HL-60/S4 (cell line): ENCODE measurements around the gene MNT.

Source experiments
- in situ Hi-C: fragments of 300-500 bp; cut with MboI; formaldehyde crosslinking; loops from 2 replicates; pipeline ENCODE4 v1.14.3; 2022; ENCODE audit warnings: low sequenced_read_pairs

Gene MNT

DNA sequence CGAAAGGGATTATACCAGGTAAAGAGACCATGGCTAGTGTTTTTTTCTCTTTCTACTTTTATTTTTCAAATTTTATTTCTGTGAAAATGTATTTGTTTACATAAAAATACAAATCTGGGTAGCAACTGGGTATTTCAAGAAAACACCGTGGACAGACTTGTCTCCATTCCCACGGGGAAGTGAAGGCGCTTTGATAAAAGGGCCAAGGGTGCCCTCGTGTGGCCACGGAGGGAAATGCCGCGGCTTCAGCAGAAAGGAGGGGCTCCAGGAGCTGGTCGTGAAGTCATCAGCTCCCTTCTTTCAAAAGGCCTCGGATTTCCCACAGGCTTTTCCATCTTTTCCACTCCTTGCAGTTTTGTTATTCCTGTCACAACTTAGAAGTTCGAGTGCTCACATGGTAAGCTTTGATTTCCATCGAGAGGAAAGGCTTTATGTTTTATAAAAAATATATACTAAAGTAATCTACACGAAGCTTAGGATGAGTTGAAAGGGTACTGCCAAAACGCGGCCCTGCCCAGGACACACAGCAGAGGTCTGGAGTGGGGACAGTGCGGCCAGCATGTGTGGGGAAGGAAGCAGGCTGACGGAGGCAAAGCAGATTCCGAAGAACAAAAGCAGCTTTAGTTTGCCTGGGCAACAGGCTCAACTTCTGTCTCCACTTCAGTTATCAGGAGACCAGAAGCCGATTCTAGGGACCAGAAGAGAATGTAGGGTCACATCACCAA lies 15.3 kb upstream of the MNT start:
- in situ Hi-C loops = no loop called here

DNA sequence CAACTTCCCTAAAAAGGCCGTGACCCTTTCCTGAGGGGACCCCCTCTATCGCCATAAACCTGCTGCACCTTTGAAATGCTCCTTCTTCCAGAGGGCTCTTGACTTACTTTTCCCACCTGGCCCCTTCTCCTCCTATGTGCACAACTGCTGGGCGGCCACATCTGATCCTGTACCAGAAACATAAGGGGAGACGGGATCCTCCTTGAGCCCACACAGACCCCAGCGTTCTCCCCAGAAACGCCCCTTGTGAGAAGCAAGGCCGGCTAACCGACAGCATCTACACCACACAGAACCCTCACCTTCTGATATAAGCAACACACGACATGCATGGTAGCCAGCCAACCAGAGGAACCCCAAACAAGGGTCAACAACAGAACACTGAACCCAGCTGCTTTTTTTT lies 14.2 kb upstream of the MNT start:
- in situ Hi-C loops = no loop called here

DNA sequence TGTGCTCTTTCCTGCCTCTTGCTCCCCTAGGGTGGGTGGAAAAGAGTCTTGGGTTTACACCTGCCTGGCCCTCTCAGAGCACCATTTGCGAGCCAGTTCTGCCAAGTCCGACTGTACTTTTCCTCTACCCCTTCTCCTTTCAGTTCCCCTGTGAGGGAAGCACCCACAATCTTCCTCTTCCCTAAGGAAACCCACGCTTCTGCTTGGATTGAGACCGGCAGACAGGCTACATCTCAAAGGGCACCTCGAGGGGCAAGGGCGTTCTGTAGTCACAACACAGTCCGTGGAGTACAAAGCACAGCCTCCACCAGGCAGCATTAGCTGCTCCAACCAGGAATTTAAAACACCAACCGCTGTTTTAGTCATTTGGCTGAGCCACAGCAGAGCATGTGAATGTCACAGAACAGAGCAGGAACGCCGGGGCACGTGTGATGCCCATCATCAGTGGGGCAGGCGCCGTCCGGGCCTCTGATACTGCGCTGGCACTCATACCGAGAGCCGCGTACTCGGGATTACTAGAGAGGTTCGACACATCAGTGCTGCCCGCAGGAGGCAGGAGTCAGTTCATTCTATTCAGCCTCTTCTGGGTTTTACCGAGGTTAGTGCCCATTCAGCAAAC lies 13.7 kb upstream of the MNT start:
- in situ Hi-C loops = no loop called here

DNA sequence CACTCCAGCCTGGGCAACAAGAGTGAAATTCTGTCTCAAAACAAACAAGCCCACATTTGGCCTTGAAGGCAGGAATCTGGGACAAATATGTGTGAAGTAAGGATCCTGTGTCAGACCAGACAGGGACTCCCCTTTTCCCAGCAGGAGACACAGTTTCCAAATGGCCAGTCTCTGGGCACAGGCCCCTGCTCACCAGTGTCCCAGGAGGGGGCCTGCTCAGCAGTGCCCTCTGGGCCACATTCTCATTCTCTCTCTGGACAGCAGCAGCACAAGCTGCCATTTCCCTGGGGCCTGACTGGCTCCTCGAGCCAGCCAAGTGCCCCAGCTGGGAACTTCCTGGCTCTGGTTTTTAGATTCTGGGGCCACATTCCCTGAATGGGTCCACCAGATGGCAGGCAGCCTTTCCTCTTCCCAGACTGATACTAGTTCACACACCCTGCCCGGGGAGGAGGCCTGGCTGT lies 11.7 kb upstream of the MNT start:
- in situ Hi-C loops = no loop called here

DNA sequence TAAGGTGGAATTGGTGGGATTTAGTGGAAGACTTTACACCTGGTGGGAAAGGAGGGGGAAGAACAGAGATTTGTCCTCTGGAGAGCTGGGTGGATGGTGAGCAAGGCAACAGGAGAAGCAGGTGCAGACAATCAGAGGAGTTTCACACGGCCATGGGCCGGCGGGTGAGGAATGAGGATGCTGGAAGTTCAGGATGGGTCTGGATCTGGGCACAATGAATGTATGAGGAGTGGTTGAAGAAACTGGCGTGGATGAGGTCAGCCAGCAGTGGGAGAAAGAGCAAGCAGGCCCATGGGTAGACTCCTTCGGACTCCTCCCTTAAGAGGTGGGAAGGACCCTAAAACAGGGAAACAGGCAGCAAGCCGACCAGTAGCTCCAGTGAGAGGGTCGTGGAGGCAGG lies 10.1 kb upstream of the MNT start:
- in situ Hi-C loops = no loop called here

DNA sequence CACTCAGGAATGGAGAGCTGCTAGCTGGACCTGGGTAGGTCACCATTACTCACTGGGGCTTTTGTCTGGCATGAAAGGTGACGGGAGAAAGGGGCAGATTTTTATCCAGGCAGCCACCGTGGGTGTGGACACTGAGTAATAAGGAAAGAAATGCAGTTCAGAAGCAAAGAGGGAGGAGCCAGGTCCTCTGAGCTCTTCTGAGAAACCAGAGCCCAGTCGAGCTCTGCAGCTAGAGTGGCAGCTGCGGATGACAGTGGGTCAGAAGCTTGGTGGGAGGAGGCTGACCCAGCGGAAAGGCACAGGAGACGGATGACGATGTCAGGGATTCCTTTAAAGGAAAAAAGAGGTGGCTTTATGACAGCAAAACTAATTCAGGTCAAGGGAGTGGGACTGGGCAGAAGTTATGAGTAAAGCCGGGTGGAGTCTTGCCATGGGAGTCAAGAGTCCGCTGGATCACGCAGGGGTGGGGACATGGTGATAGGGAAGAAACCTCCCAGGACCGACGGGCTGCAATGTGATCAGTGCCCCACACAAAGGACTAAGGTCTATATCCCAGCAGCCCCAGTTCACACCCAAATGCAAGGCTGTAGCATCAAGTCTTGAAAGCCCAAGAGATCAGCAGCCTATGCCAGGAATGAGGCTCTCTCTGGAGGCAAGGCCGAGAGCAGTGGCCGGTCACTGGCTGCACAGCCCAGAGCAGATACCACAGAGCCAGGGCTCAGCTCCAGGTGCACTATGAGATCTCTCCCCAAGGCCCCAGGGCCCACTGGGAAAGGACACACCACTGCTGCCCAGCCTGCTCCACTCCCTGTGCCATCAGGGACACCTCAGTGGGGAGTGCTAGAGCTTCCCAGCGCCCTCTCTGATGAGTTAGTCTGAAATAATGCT lies 6.3 kb upstream of the MNT start:
- in situ Hi-C loops = no loop called here

DNA sequence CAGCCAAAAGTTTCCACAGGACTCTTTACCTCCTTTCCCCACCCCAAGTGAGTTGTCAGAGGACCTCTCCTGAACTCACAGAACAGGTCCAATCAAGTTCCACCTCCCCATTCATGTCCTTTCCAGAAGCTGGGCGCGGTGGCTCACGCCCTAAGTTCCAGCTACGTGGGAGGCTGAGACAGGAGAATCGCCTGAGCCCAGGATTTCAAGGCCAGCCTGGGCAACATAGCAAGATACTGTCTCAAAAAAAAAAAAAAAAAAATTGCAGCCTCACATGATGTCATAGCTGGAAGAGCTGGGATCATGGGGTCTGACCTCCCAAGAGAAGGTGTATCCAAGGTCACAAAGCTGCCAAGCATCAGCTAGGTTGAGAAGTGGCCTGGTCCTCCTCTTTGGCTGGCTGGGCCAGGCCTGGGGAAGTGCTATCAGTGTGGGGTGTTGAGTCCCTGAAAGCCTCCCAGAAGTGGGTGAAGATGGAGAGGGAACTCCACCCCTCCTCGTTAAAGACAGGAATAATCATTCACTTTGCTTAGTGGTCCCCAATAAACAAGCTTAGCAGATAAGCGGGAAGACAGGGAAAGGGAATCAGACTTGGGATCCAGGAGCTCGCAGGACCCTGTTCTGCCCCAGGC lies 5.5 kb upstream of the MNT start:
- in situ Hi-C loops = no loop called here

DNA sequence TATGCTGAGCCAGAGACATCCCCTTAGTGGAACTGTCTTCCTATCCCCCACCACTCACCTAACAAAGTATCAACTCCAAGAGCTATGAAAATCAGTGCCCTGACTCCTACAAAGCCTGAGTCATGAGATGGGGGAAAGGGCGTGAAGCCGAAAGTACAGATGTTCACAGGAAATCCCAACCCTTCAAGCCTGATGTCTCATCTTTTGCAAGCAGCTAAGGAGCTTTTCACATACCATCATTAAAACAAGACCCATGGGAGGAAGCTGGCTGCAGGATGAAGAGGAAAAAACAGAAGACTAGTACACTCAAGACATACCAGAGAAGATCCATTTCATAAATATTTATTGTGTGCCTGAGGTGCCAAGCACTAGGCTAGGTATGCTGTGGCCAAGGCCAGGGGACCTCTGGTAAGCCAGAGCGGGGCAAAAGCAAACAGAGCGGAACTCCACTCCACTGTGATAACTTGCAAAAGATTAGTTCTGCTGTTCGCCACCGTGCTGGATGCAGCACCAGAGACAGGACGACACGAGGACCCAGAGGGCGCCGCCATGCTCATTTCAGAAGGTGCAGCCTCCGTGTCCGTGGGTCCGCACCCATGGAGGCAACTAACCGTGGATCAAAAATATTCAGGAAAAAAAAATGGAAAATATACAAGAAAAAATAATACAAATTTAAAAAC lies 4.5 kb upstream of the MNT start:
- in situ Hi-C loops = no loop called here

DNA sequence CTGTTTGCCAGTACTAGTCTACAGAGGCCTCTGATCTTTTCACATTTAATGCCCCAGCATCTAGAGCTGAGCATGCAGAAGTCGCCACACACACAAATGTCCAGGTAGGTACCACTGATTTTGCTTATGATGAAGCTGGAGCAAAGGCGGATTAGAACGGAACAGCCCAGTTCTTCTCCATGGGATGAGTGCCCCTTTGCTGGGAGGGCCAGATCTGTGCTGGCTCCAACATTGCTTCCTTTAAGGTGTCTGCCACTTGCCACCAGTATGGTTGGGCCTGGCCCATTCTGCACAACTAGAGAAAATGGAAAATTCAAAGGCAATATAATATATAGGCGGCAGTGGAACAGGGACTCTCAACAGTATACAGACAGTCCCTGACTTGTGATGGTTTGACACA lies 2.2 kb upstream of the MNT start:
- in situ Hi-C loops = no loop called here

DNA sequence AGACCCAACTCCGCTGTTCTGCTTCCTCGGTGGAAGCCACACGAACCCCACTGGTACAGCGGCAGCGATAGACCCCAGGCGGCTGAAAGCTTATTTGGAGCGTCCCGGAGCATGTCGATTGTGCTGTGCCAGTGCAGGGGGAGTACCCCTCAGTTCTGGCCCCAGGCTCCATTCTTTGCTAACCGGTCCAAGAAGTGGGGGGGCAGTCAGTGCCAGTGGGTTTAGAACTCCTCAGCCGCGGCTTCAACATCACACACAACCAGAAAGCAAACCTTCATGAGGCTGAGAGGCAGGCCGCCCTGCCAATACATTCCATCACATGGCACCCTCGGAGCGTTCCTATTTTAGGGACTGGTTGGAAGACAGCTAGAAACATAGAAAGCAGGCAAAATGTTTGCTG lies 1.7 kb upstream of the MNT start:
- in situ Hi-C loops = no loop called here

DNA sequence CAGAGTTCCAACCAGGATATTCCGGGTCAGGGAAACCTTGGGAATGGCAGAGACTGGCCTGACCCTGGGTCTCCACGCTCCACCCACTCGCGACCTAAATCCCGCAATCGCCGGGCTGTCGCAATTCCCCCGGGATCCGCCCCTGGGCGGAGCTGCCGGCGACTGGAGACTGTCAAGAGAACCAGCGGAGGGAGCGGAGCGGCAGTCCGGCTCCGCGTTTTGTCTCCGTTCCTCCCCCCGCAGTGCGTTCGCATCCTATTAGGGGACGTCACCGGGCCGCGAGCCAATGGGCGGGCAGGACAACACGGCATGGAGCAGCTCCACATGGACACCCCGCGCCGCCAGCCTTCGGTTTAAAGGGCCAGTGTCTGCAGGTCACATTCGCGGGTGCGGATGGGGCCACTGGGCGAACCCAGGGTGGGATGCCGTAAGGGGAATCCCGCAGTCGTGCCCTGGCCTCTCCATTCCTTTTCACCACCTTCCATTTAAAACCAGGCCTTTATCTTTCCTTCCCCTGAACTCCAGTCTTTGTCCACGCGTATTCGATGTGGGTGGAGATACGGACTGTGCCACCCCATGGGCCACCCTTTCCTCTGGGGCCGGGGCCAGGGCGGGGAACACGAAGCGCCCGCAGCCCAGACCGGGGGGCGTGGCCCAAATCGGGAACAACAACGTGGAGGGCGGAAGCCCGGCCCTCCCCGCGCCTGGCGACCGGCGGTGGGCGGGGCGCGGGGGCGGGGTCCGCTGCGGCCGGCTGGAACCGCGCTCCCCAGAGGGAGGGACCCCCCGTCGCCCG lies 764 bp upstream of the MNT start:
- in situ Hi-C loops = no loop called here

DNA sequence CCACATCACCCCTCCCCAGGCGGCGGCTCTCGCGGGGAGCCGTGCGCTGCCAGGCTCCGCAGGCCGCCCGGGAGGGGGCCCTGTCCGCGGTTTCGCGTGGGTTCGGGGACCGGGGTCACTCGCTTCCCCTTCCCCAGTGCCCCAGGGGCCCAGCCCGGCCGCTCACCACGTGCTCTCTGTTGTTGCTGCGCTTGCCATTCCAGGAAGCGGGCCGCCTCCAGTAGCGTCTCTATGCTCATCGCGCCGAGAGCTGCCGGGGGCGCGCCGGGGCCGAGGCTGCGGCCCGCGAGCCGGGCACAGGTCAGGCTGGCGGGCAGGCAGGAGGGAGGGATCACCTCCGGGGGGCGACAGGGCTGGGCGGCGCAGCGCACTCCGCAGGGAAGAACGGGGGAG lies 390 bp downstream of the MNT start:
- in situ Hi-C loops = no loop called here

DNA sequence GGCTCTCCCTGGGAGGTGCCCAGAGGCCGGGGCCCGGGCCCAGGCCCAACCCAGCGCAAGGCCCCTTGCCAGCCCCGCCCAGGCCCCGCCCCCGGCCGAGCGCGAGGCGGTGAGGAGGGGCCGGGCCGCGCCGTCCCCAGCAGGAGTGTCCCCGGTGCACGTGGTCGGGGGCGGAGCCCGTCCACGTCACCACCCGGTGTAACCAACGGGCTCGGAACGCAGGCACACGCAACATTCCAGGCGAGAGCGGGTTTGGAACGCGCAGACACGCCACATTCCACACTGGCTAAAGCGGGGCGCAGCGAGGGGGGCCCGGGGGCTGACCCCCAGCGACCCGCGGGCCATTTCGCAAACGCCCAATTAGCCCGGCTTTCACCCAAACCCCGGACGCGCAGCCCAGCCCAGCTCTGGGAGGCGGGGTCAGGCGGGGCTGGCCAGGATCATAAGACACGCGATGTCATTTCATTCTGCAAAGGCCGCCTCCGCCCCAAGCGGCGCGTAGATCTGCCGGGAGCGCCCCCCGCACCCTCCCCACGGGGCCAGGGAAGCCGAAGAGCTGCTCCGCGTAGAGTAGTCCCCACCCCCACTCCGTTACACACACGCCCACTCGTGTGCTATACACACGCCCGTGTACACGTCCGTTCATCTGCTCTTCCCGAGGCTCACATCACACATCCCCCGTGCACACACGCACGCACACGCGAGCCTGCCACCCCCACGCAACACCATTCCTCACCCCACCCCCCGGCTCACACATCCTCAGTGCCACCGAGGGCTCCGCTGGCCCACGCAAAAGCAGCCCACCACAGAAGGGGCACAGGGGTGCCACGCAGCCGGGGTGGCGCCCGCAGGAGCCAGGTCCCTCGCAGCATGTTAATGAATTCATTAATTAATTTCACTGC lies 1.0 kb downstream of the MNT start:
- in situ Hi-C loops = no loop called here

DNA sequence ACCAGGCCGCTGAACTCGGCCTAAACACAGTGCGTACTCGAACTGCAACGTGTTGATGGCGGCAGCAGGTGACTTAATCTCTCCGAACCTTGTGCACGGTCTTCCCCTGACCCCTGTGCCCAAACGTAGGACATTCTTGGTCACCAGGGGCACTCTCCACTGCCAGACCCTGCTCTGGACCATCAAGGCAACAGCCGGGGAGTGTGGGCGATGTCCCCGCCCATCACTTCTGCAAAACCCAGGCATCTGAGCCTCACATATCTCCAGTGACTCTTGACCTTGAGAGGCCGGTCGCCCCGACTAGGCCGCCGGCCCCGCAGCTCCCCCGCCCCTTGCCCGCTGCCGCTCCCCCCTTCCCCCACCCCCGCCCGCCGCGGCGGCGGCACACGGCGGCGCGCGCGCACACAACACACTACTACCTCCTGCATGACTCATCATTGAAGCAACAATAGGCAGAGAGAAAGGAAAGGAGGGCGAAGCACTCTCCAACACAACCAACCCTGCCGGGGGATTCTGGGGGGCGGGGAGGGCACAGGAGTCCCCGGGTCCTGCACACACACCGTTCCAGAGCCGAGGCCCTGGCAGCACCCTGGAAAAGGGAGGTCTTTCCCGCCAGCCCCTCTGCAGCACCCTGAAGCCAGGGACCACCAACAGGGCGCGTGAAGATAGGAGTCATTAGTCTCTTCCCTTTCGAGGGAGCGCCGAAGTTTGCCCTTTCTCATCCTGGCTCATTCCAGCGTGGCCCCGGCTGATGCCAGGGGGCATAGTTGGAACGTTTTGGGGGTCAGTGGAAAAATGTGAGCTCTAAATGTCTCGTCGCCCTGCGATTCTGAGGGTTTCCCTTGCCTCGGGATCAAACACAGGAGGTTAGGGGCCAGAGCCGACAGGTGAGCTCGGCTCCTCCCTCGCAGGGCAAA lies 1.9 kb downstream of the MNT start:
- in situ Hi-C loops = no loop called here

DNA sequence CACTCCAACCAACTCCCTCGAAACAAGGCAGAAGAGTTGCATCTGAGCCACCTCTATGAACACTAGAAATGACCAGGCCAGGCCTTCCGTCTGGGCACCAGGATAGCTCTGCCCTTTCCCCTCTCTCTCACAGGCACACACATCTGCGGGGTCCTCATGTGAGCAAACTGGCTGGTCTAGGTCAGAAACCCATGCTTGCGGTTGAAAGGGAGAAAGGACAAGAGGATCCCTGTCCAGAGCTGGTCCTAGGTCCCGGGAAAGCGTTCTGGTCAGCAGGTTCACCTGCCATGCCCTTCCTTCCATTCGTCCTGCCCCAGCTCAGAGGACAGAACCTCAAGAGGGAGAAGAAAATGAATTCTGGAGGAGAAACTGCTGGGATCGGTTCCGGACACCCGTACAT lies 2.7 kb downstream of the MNT start:
- in situ Hi-C loops = no loop called here

DNA sequence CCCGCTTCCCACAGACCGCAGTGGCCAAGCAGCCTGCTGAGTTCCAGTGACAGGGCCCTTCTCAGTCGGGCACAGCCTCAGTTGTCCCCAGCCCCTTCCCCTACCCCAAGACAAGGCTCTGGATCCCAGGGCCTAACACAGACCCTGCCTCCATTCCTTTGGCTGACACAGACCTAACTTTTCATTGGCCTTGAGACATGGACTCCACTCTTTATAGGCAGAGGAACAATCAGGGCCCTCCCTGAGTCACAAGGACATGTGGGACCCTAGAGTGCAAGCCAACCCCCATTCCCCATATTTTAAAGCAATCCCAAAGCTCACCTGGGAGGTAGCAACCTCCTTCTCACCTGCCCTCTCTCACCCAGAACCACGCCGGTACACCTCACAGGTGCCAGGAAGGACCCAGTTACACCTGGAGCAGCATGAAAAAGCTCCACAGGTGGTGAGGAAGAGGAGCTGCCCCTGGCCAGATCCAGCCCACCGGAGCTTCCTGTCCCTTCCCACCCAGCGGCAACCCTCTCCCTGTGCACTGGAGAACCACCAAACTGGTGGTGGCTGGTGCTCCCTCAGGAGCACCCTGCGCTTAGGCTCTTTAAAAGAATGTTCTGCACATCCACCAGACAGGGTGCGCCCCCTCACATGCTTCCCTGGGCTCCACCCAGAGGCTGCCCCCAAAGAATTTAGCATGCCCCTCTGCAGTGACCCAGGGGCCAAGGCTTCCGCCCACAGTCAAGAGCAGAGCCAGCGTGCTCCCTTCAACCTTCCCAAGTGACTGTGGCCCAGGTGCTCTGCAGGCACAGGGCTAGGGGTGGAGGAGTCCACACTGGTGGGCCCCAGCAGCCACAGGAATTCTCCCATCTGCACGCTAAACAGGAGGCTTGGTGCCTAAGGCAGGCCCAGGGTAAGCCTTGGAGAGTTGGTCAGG lies 3.4 kb downstream of the MNT start:
- in situ Hi-C loops = no loop called here
